HG02588 (cell line): ENCODE data around the gene CERS6.

Source experiments
- ATAC-seq: cut with Tn5 transposase; IDR thresholded peaks from one replicate; pipeline ENCODE4 v1.9.1; 2021; ENCODE audit warnings: mild to moderate bottlenecking, moderate library complexity; ENCODE audit not compliant: unreplicated experiment

The CERS6 gene

GRCh38 chr2:168722592-168722991 lies 266.5 kb downstream of the CERS6 start:
- ATAC-seq, result no peak

DNA sequence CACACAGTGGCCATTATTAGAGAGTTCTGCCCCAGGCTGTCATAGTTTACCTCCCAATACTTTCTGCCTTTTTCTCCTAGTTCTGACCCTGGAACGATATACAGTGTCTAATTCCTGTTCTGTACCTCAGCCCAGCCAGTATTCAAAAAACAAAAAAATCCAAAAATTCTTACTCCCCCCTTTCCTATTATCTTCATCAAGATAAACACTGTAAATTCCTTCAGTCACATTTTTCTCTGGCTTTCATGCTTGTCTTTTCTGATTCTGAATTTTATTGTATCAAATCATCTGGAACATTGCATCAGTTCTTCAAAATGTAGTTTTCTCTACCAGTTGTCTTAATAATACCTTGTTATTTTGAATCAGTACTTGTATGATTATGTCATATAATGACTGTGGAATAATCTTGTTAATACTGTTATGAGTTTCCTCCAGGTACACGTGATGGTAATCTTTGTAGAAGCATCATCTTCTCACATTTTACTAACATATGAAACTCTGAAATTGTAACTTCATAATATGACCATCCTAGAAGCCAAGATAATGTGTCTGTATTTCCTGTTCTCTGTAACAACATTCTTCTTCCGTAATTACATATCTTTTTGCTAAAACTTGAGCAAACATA lies 267.3 kb downstream of the CERS6 start:
- ATAC-seq, result no peak

DNA sequence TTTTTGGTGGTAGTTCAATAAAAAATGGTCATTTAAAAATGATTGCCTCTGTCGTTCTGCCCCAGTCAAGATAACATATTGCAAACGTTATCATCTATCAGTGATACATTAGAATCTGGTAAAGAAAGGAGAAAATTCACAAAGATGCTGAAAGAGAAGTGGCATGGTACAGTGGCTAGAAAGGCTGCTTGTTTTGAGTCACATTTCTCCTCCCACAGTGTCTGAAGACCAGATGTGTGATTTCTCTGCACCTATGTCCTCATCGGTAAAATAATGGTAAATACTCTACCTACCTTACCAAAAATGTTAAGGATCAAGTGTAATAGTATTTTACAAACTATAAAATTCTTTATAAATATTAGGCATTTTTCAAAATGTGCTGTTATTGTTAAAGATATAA lies 270.3 kb downstream of the CERS6 start:
- ATAC-seq, result no peak

DNA sequence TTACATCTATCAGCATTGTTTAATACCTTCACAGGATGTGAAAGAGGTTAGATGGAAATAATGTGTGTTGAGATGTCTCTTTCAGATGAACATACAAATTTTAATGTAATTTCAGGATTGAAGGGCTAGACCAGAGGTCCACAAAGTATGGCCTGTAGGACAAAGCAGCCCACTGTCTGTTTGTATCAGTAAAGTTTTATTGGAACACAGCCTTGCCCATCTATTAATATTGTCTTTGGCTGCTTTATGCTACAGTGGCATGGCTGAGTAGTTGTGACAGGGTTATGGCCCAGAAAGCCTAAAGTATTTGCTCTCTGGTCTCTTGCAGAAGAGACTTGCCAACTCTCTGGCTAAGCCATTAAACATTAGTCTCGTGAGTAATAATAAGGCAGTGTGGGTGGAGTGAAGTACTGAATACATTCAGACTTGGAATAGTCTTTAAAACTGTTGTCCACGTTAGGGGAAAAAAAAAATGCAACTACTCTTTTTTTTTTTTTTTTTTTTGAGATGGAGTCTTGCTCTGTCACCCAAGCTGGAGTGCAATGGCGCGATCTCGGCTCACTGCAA lies 271.9 kb downstream of the CERS6 start:
- no peak for ATAC-seq

- ATAC-seq, result no peak
These were observed 273.4 kb downstream of the CERS6 start for GRCh38 chr2:168729455-168729854.

- no peak for ATAC-seq
These were observed 274.3 kb downstream of the CERS6 start for GRCh38 chr2:168730344-168730743.

- ATAC-seq, result no peak
These were observed 274.9 kb downstream of the CERS6 start for GRCh38 chr2:168731002-168731401.

- no peak for ATAC-seq
These were observed 275.5 kb downstream of the CERS6 start for GRCh38 chr2:168731616-168732015.

DNA sequence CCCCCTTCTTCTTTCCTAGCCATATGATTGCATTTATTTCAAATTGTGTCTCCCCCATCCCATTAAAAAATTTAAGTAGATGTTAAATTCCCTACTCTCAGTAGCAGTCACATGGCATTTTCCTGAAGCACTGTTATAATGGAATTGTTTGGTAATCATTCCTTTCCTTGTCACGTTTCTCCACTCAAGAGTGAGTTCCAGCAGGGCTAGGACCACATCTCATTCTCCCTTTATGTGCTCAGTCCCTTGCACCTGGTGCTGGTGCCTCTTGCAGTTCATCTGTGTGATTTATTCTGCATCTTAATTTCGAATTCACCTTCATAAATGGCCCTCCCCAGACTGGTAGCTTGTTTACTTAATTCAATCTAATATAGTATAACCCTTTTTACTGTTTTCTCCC lies 276.0 kb downstream of the CERS6 start:
- ATAC-seq, result no peak

DNA sequence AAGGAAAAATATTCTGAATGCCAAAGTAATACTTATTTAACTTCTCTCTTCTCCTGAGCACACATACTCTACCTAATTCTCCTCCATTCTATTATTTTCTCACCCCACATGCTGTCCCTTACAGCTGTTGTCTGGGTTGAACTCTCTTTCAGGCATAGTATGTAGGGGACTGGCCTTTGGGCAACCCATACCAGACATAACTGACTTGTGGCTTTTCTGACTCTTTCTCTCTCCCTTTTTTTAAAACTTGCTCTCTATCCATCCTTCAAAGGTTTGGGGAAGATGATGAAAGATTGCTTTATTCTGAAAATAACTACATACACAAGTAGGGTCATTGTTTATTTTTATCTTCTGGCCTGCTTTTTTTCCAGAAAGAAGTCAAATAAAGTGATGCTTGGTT lies 276.4 kb downstream of the CERS6 start:
- ATAC-seq, result no peak

GRCh38 chr2:168734199-168734760 lies 278.2 kb downstream of the CERS6 start:
- ATAC-seq, result no peak

DNA sequence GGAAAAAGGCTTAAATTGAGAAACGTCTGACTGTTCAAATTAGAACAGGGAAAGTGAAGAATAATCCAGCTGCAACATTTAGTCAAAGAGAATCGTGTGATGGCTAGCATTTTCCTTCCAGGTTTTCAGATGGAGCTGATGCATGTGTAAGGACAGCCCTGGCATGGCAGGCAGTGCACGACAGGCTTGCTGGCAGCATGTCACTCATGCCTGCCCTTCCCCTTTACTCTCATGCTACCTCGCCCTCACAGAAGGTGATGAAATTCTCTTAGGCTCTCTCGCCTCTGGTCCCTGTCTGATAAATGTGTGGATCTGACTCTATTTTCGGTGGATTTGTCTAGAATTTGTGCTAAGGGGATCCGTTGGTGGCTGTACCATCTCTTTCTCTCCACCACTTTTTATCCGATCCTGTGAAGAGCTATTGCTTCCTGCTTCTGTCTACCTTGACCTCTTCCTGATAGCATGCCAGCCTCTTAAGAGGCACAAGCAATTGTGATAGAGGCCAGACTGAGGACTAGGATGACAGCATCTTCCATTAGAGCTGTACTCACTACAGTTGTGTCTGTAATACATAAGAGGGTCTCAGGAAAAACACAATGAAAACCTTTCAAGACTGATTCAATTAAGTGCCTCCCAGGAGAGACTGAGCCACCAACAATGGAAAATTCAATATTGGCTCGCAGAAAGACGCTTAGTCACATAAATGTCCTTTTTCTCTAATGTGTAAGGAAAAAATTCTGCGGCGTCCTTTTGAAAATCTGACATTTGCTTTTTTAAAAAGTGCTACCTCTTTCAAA lies 280.8 kb downstream of the CERS6 start:
- no peak for ATAC-seq

DNA sequence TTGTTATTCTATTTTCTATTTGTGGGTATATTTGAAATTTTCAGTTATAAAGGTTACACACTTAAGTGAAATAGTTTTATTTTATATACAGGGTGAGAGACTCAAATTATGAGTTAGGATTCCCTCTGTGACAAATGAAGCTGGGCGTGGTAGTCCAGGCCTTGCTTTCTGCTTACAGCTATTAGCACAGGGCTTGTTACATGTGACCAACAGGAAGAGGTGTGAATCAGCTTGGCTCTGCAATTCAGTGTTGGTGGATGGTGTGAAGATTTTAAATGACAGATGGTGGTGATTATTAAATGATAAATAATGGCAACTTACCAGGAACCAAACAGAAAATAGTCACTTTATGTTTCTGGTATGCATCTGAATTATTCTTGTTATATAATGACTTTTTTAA lies 282.0 kb downstream of the CERS6 start:
- ATAC-seq, result no peak

DNA sequence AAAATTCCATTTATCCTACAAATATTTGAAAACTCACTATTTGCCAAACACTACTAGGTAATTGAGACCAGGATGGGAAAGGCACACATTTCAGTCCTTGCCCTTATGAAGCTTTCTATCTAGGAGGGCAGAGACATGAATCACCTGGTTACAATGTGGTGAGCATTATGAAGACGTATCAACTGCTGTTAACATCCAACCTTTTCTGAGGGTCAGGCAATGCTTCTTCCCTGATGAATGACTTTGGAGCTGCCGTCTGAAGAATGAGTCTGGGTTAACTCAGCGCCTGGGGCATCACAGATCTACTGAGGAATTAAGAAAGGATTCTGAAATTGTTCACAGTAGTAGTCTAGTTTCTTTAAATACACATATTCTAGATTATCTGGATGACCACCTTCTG lies 284.3 kb downstream of the CERS6 start:
- no peak for ATAC-seq

DNA sequence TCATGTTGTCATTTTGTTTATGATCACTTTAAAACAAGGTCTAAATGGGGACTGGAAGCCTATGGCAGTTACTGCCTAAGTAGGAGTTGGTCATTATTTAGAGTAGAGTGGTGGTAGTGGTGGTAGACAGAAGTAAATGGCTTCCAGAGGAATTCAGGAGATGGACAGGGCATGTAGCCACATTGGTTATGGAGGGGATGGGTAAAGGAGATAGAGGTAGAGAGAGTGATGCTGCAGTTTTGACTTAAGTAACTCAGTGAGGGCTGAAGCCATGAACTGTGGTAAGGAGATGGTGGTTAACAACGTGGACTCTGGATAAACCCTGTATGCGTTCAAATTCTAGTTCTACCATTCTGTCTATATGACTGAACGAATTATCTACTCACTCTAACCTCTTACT lies 284.7 kb downstream of the CERS6 start:
- ATAC-seq, result no peak

GRCh38 chr2:168742258-168742932 lies 286.3 kb downstream of the CERS6 start:
- ATAC-seq, result no peak

DNA sequence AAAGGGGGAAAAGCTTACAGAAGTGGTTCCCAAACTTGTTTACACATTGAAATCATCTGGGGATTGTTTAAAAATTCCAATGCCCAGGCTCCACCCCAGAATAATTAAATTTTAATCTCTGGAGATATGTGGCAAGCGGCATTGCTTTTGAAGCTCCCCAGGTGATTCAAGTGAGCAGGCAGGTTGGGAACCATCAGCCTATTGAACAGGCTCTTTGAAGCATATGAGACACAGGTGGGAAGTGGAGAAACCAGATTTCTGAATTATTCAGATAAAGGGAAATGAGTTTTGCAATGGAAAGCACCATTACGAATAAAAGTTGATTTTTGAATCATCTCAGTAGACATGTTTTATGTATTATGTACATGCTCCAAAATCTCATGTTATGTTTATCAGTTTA lies 288.8 kb downstream of the CERS6 start:
- no peak for ATAC-seq

GRCh38 chr2:168748461-168748860 lies 292.4 kb downstream of the CERS6 start:
- ATAC-seq, result no peak

GRCh38 chr2:168749297-168749696 lies 293.2 kb downstream of the CERS6 start:
- no peak for ATAC-seq

DNA sequence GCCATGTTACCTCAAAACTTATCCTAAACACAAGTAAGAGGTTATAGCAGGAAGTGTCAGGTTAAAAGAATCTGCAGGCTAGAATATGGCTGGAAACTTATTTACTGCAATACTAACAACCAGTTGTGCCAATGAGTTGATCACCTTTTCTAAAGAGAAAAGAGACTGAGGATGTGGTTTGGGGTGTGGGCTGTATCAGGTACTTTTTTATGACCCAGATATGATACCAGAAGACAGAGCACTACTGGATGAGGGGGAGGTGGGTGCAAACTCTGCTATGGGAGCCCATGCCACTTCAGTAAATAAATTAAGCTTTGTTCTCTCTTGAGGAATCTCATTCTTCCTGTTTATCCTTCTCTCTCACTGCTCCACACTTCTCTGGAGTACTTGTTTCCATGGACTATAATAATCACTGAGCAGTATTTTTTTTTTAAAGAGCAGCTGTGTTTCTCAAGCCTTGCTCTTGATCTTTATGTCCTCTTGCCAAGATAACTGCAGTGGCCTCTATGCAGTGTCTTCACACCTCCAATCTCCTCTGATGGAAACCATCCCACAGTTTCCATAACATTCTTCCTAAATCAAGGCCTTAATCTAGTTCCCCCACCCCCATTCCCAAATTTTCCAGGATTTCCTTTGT lies 295.1 kb downstream of the CERS6 start:
- peak; percentile 81 for ATAC-seq

- no peak for ATAC-seq
These were observed 296.3 kb downstream of the CERS6 start for GRCh38 chr2:168752361-168752760.
